GM08714 (cell line): ENCODE results near the gene ZNF552.
"Not testable (repeated sequence)": the region's sequence is repeated elsewhere in the genome, so short reads cannot be mapped to it uniquely, and the experiment has no call there.

Experiments
- H3K4me3 ChIP-seq: fragments of 200-500 bp; sonication (Bioruptor generic); 2 replicates; pipeline ENCODE4 v1.5.1; 2014; ENCODE audit warnings: mild to moderate bottlenecking, low read length, inconsistent platforms
- ZNF274 ChIP-seq: IDR thresholded peaks from 2 replicates; pipeline ENCODE4 v1.6.1; 2012; ENCODE audit warnings: mild to moderate bottlenecking, low read depth, low read length

Gene ZNF552

DNA sequence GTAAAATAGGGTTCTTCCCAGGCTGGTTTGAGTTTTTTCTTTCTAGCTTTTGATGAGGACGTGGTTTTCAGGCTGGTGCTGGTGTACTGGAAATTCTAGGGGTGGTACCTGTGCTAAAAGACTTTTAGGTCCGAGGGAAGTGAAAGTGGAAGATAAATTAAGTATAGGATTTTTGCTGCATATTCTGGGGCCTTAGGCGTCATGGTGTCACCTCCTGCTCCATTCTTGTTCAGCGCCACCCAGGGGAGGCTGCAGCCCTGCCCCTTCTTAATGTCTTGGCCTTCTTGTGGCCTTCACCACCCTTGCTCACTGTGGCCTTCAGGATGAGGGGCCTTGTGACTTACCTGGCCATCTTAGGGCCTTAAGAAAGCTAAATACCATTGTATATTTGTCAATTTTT, 12.4 kb downstream of the ZNF552 start:
- no peak overlapping the region; the same call in 1 of the 2 replicates for H3K4me3 ChIP-seq
- TF ChIP-seq ZNF274, result no peak

DNA sequence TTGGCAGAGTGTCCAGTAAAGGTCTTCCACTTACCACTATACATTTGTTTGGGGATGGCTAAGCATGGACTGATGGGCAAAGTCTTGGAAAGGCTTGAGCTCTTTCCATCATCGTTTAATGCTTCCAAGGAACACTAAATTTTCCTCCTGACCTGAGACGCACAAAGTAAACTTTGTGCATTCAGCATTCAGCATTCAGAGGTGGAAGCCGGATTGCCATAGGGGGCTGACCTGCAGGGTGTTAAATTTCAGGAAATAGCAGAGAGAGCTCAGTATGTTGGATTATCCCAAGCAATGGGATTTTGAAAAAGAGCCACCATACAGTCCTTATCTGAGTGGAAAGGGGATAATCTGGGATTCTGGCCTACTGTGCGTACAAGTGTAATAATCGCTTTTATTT, 14.0 kb downstream of the ZNF552 start:
- H3K4me3 ChIP-seq, result no peak overlapping the region
- no peak for TF ChIP-seq ZNF274

DNA sequence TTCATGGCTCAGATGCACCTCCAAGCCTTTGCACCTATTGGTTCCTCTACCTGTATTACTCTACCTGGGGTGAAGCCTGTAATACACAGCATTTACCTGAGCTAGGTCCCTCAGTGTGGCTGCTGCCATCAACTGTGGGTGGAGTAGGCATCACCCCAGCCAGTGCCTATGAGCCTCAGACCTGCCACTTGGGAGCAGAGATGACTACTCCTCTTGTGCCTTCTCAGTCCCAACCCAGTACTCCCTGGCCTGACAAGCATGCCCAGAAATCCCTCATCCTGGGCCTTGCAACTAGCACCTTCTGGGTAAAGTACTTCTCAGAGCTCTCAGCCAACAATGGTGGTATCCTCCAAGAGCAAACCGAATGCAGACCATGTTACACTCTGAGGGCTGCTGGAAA, 18.1 kb downstream of the ZNF552 start:
- H3K4me3 ChIP-seq, result not testable (repeated sequence)

DNA sequence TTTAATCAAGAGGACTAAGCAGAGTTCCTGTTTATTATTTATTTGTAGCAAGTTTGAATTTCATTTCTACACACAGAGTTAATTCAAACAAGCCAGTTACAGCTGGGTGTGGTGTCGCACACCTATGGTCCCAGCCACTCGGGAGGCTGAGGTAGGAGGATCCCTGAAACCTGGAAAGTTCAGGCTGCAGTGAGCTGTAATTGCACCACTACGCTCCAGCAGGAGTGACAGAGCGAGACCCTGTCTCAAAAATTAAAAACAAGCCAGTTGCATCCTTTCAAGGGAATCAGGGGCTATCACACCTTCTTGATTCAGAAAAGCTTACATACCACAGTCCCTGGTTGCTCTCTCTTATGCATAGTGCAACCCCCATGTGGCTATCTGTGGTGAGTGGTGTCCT, 25.4 kb downstream of the ZNF552 start:
- no peak overlapping the region for H3K4me3 ChIP-seq
- TF ChIP-seq ZNF274, result no peak

DNA sequence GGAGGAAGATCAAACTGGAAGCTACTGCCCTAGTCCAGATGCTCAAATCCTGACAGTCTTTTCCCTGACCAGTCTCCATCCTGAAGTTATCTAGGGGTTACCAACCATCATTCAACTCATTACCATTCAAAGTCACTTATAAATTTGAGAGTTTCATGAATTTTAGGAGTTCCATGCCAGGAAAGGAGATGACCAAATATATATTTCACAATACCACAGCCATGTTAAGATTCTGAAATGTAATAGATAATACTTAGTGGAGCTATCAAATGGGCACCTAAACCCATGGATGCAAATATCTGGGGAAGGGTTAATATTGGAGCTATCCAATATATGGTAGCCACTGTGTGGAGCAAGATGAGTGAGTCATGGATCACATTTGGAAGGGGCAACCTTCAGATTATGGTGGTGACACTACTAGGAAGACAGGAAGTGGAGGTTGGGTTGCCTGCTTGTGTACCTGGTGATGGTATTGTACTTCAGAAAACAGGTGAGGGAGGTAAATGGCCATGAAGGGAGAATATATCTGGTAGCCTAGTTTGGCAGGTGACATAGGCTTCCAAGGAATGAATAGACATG, 26.5 kb downstream of the ZNF552 start:
- TF ChIP-seq ZNF274, result no peak
- no peak overlapping the region for H3K4me3 ChIP-seq

DNA sequence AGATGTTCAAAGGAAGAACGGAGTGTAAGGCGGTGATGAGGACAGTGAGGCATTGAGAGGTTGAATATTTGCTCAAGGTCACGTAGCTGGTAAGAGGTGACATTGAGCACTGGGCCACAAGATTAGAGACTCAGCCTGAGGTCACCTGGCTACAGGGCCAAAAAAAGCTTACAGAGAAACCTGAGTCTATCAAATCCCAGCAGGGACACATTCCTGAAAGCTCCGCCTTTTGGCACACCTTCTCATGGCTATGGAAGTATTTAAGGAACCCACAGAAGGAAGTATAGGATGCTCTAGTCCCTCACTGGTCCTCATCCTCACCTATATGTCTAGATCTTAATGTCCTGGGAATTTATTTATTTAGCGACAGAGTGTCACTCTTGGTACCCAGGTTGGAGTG, 27.8 kb downstream of the ZNF552 start:
- TF ChIP-seq ZNF274, result no peak
- no peak overlapping the region for H3K4me3 ChIP-seq

DNA sequence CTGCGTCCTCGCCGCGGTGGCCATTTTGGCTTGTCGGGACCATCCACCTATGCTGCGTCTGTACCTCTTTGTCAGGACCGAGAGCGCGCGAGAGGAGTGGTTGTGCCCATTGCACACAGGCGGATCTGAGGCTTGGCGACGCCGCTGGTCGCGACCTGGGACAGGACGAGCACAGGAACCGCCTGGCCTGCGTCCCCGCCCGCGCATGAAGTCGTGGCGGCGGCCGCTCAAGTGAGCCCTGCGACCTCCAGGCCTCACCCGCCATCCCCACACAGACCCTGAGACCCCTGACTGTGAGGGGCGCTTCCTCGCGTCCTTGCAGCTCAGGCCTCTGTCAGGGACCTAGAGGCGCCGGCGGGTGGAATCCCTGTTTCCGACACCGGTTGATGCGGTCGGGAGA, 28.4 kb downstream of the ZNF552 start:
- no peak for TF ChIP-seq ZNF274
- H3K4me3 ChIP-seq, result no peak overlapping the region

DNA sequence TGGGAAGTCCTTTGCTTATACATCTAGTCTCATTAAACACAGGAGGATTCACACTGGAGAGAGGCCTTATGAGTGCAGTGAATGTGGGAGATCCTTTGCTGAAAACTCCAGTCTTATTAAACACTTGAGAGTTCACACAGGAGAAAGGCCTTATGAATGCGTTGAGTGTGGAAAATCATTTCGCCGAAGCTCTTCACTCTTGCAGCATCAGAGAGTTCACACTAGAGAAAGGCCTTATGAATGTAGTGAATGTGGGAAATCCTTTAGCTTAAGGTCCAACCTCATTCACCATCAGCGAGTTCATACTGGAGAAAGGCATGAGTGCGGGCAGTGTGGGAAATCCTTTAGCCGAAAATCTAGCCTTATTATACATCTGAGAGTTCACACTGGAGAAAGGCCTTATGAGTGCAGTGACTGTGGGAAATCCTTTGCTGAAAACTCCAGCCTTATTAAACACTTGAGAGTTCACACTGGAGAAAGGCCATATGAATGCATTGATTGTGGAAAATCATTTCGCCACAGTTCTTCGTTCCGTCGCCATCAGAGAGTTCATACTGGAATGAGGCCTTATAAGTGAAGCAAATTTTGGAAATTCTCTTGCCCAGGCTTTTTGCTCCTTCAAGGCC, 35.4 kb downstream of the ZNF552 start:
- no peak for TF ChIP-seq ZNF274
- H3K4me3 ChIP-seq, result no peak overlapping the region

DNA sequence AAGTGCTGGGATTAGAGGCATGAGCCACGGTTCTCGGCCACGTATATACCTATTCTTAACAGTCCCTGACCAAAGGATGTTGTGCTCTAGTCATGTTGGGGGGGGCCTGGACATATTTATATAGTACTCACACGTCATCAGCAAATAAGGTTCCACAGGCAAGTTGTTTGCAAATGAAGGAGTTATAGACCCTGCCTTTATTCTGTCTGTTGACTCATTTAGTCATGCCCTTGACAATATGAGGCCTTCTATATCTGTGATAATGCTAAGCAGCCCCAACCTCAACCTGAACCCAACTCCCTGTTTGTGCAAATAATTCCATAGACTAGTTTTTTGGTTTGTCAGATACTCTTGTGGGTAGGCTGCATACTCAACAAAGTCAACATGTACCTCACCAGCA, 36.4 kb downstream of the ZNF552 start:
- no peak for TF ChIP-seq ZNF274
- H3K4me3 ChIP-seq, result no peak overlapping the region

DNA sequence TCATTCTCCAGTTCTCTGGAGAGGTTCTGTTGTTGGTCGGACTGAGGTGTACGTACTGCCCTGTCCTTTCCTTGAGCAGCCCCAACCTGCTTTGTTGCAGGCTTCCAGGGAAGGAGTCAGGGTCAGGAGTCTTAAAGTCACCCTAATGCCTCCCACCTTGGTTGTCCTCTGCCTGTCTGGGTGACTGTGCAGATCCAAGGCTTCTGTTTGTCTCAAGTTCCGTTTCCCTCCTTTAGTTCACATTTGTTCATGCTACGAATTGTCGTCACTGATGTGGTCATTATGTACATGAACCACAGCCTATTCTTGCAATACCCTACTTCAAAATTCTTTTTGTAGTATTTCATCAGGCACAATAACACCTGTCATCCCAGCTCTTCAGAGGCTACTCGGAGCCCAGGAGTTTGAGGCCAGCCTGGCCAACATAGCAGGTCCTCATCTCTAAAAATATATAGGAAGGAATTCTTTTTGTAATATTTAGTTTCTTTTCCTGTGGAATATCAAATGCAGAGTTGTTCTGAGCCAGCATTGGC, 37.9 kb downstream of the ZNF552 start:
- TF ChIP-seq ZNF274, result no peak
- no peak overlapping the region for H3K4me3 ChIP-seq

DNA sequence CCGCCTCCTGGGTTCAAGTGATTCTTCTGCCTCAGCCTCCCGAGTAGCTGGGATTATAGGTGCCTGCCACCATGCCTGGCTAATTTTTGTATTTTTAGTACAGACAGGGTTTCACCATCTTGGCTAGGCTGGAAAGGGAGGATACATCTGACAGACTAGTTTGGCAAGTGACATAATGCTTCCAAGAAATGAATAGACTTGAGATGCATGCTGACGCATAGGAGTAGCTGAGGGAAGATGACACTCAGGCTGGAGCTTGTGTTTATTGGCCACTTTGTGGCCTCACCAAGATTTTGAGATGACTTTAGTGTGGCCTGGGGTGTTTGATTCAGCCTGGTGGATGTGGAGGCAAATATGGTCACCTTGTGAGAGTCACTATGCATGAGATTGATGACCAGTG, 41.2 kb downstream of the ZNF552 start:
- H3K4me3 ChIP-seq, result no peak overlapping the region
- no peak for TF ChIP-seq ZNF274

DNA sequence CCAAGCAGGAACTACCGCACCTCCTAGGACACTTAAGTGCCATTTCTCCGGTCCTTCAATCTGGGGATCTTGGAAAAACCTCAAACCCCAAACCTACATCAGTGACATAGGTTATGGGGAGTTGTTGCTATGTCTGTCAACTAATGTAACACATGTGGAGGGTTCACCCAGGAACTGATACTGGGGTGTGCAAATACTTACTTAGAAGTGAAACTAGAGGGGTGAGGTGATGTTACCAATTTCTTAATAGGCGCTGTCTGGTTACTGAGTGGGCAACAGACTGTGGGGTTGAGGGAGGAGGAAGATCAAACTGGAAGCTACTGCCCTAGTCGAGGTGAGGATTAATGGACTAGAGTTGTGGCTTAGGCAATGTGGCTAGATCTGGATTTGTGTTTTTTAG, 43.3 kb downstream of the ZNF552 start:
- H3K4me3 ChIP-seq, result no peak overlapping the region
- TF ChIP-seq ZNF274, result no peak

DNA sequence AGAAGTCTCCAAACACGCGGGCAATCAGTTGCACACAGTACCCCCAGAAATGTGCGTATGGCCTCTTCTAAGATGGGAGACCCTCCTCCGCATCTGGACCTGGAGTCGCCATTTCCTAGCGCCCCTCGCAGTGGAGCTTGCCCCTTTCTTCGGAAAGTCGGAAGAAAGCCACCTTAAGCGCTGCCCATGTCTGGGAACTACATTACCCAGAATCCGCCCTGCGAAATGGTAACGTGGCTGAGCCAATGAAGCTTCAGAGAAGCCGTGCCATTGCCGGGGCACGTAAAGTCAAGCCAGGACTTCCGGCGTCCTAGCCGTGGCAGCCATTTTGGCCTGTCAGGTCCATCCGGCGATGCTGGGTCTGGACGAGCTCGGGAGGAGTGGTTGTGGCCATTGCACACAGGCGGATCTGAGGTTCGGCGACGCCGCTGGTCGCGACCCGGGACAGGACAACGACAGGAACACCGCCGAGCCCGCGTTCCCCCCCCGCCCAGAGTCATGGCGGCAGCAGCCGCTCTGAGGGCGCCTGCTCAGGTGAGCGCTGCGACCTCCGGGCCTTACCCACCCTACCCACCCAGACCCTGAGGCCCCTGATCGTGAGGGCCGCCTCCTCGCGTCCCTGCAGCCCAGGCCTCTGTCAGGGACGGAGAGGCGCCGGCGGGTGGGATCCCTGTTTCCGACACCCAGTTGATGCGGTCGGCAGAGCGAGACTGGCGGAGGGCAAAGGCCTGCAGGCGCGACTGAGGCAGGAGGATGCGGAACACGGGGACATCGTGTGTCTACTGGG, 45.2 kb downstream of the ZNF552 start, which contains the start of gene ZNF586:
ZNF586 (plus strand) TSS at position 332 of the 787 bp plus-strand sequence; CDS start at position 499, 167 bp downstream.
- H3K4me3 ChIP-seq, result peak within 1 kb of the TSS; percentile 77
- no peak for TF ChIP-seq ZNF274

DNA sequence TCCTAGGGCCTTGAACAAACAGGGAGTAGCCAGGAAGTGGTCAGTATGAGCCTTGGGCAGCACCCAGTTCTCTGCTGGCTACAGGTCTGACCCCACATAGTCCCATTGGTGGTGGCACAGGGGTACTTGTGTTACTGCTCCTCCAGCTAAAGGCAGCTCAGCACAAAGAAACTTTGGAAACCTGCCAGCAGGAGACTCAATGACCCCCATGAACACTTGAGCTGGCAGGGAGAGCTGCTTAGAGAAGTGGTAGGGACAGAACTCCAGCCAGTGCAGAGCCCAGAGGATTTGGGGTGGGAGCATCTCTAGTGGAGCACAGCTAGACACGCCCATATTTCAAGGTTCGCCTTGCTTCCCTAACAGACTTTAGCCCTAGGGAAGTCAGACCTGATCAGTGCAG, 55.6 kb downstream of the ZNF552 start:
- no peak overlapping the region for H3K4me3 ChIP-seq
- TF ChIP-seq ZNF274, result no peak

DNA sequence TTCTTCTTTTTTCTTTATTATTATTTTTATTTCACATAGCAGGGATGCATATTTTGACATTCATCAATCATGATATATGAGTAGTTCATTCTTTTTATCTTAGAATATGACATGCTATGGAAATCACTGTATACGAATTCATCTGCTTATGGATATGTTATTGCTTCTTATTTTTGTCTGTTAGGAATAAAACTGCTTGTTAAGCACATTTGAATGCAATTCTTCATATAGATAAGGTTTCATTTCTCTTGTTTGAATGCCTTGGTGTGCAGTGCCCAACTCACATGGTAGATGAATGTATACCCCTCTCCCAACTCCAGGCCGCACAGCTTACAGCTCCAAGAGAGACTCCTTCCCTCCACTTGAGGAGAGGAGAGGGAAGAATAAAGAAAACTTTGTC, 56.8 kb downstream of the ZNF552 start:
- no peak for TF ChIP-seq ZNF274
- H3K4me3 ChIP-seq, result no peak overlapping the region
